ENCODE data around the gene CCL22. TPM values are rescaled to one million over a fixed set of nuclear protein-coding genes. Genes with fewer than 3 reads are reported as not detected.

Gene CCL22
- polyA plus RNA-seq, 1 donor from 2014 or later: not detected

DNA sequence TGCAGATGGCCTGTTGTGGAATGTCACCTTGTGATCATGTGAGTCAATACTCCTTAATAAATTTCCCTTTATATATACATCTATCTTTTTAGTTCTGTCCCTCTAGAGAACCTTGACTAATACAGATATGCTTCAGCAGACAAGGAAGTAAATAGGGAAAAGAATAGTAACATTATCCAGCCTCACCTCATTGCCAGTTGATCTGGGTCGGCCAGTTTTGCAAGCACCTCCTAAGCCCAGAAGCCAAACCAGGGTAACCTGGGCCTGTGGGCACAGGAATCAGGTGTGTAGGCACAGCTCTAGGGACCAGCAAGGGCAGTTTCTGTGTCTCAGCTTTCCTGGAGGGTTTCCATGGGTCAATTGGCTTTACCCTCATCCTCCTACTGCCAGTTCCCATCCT lies 34.1 kb downstream of the CCL22 start:
- Histone ChIP-seq H4K20me1 (ENCODE audit: insufficient read depth) (no peaks in the 10 kb centered on the region), H3K9me3 (ENCODE audit: low read length) (no peaks in the 10 kb centered on the region), H3K27me3 (ENCODE audit: insufficient read depth, low read depth, low read length) (no peaks in the 10 kb centered on the region), H3K4me2 (ENCODE audit: low read length) (no peak overlapping the region), H3F3A (ENCODE audit: insufficient read depth, low read length, poor library complexity, severe bottlenecking) (no peaks in the 10 kb centered on the region), H3K79me2 (replicated peaks; ENCODE audit: insufficient read depth, low read length) (no peaks in the 10 kb centered on the region), H3K4me3 (ENCODE audit: low read length) (no peak overlapping the region), H3K36me3 (ENCODE audit: insufficient read depth, low read length) (no peaks in the 10 kb centered on the region), H2AFZ (ENCODE audit: low read depth, low read length) (no peak overlapping the region), H3K27ac (ENCODE audit: low read length) (no peak overlapping the region), H3K9ac (ENCODE audit: low read length) (no peak overlapping the region), H3K9me2 (ENCODE audit: insufficient read depth, low read length) (no peaks in the 10 kb centered on the region)
- TF ChIP-seq, protein P1, sequence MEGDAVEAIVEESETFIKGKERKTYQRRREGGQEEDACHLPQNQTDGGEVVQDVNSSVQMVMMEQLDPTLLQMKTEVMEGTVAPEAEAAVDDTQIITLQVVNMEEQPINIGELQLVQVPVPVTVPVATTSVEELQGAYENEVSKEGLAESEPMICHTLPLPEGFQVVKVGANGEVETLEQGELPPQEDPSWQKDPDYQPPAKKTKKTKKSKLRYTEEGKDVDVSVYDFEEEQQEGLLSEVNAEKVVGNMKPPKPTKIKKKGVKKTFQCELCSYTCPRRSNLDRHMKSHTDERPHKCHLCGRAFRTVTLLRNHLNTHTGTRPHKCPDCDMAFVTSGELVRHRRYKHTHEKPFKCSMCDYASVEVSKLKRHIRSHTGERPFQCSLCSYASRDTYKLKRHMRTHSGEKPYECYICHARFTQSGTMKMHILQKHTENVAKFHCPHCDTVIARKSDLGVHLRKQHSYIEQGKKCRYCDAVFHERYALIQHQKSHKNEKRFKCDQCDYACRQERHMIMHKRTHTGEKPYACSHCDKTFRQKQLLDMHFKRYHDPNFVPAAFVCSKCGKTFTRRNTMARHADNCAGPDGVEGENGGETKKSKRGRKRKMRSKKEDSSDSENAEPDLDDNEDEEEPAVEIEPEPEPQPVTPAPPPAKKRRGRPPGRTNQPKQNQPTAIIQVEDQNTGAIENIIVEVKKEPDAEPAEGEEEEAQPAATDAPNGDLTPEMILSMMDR (IDR thresholded peaks at IDR 0.05; ENCODE audit: poor library complexity, severe bottlenecking): no peak
- TF ChIP-seq TAF1 (IDR thresholded peaks at IDR 0.05; ENCODE audit: low read depth) (no peak), RAD21 (conservative IDR thresholded peaks at IDR 0.05) (no peak), SMC3 (conservative IDR thresholded peaks at IDR 0.05; ENCODE audit: poor library complexity) (no peak), POLR2AphosphoS5 (IDR thresholded peaks at IDR 0.05) (no peak)
- TF ChIP-seq, protein P2, sequence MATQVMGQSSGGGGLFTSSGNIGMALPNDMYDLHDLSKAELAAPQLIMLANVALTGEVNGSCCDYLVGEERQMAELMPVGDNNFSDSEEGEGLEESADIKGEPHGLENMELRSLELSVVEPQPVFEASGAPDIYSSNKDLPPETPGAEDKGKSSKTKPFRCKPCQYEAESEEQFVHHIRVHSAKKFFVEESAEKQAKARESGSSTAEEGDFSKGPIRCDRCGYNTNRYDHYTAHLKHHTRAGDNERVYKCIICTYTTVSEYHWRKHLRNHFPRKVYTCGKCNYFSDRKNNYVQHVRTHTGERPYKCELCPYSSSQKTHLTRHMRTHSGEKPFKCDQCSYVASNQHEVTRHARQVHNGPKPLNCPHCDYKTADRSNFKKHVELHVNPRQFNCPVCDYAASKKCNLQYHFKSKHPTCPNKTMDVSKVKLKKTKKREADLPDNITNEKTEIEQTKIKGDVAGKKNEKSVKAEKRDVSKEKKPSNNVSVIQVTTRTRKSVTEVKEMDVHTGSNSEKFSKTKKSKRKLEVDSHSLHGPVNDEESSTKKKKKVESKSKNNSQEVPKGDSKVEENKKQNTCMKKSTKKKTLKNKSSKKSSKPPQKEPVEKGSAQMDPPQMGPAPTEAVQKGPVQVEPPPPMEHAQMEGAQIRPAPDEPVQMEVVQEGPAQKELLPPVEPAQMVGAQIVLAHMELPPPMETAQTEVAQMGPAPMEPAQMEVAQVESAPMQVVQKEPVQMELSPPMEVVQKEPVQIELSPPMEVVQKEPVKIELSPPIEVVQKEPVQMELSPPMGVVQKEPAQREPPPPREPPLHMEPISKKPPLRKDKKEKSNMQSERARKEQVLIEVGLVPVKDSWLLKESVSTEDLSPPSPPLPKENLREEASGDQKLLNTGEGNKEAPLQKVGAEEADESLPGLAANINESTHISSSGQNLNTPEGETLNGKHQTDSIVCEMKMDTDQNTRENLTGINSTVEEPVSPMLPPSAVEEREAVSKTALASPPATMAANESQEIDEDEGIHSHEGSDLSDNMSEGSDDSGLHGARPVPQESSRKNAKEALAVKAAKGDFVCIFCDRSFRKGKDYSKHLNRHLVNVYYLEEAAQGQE (IDR thresholded peaks at IDR 0.05; ENCODE audit: borderline replicate concordance): no peak

DNA sequence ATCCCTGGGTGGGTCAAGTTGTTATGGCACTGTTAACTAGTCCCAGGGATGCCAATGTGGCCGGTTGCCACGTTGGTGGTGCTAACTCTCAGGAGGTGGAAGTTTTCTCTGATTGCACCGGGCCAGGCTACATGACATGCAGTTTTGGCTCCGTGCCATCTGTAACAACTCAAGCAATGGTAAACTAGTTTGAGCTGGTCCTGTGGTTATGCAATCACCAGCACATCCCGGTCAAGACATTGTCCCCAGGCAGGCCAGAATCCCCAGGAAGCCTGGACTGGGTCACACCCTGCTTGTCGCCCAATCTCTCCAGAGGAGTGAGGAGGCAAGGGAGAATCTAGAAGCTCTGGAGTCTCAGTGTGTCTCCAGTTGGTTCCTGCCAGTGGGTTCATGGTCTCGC lies 35.9 kb downstream of the CCL22 start:
- H3K9me3 ChIP-seq (ENCODE audit: low read length): no peaks in the 10 kb centered on the region
- H3K4me2 ChIP-seq (ENCODE audit: low read length): no peak overlapping the region
- no peaks in the 10 kb centered on the region for H3K36me3 ChIP-seq (ENCODE audit: insufficient read depth, low read length)
- no peak overlapping the region for H3K4me3 ChIP-seq (ENCODE audit: low read length)
- H2AFZ ChIP-seq (ENCODE audit: low read depth, low read length): no peak overlapping the region
- no peak overlapping the region for H3K9ac ChIP-seq (ENCODE audit: low read length)
- H3K79me2 ChIP-seq (replicated peaks; ENCODE audit: insufficient read depth, low read length): no peaks in the 10 kb centered on the region
- no peaks in the 10 kb centered on the region for H3K27me3 ChIP-seq (ENCODE audit: insufficient read depth, low read depth, low read length)
- TF ChIP-seq, protein P1 (IDR thresholded peaks at IDR 0.05; ENCODE audit: poor library complexity, severe bottlenecking): no peak
- TF ChIP-seq POLR2AphosphoS5 (IDR thresholded peaks at IDR 0.05) (no peak), TAF1 (IDR thresholded peaks at IDR 0.05; ENCODE audit: low read depth) (no peak), RAD21 (conservative IDR thresholded peaks at IDR 0.05) (no peak), MXI1 (conservative IDR thresholded peaks at IDR 0.05; ENCODE audit: poor library complexity, severe bottlenecking) (no peak), EP300 (conservative IDR thresholded peaks at IDR 0.05; ENCODE audit: poor library complexity, severe bottlenecking) (no peak), SMC3 (conservative IDR thresholded peaks at IDR 0.05; ENCODE audit: poor library complexity) (no peak), EZH2 (IDR thresholded peaks at IDR 0.05; ENCODE audit: borderline replicate concordance, insufficient read depth, low read length, poor library complexity, severe bottlenecking) (no peak)
- TF ChIP-seq, protein P2 (IDR thresholded peaks at IDR 0.05; ENCODE audit: borderline replicate concordance): no peak
- no peaks in the 10 kb centered on the region for H3K9me2 ChIP-seq (ENCODE audit: insufficient read depth, low read length)
- H3K27ac ChIP-seq (ENCODE audit: low read length): no peak overlapping the region
- no peaks in the 10 kb centered on the region for H4K20me1 ChIP-seq (ENCODE audit: insufficient read depth)
- no peaks in the 10 kb centered on the region for H3F3A ChIP-seq (ENCODE audit: insufficient read depth, low read length, poor library complexity, severe bottlenecking)
